NT2/D1 (cell line): ENCODE data around the gene TXLNA.

Experiments
- YY1 ChIP-seq: IDR thresholded peaks from 2 replicates; pipeline ENCODE4 v1.6.1; 2011; ENCODE audit not compliant: insufficient read length, insufficient read depth
- ZNF274 ChIP-seq: IDR thresholded peaks from 2 replicates; pipeline ENCODE4 v1.6.1; 2011; ENCODE audit warnings: mild to moderate bottlenecking, low read depth, low read length

- TF ChIP-seq YY1 = no peak
- no peak for TF ChIP-seq ZNF274
Measured at GRCh38 chr1:32234792-32235191, 55.3 kb downstream of the TXLNA start.
